ENCODE results near the gene GYS1.
A peak's percentile ranks its signal among the peaks of the same experiment; 100 is the strongest.
"Not testable (repeated sequence)": the region's sequence is repeated elsewhere in the genome, so short reads cannot be mapped to it uniquely, and the experiment has no call there.

Gene GYS1

GRCh38 chr19:48993175-48994034, at the start of gene GYS1, which contains the start of gene RUVBL2:
TSS of gene GYS1 (minus strand) at chr19:48993309. CDS start at chr19:48993112, 197 bp downstream.
TSS of gene RUVBL2 (plus strand) at chr19:48993887. CDS start at chr19:48993912, 25 bp downstream.
- DNase-seq = peak; percentile 99

GRCh38 chr19:49042666-49043065, 49.6 kb upstream of the GYS1 start:
- DNase-seq = not testable (repeated sequence)

GRCh38 chr19:49042177-49042576, 49.1 kb upstream of the GYS1 start:
- no peak for DNase-seq

- DNase-seq = not testable (repeated sequence)
These were observed 46.6 kb upstream of the GYS1 start for GRCh38 chr19:49039736-49040135.

- DNase-seq = not testable (repeated sequence)
These were observed 45.6 kb upstream of the GYS1 start for GRCh38 chr19:49038557-49039276.

GRCh38 chr19:49038111-49038510, 45.0 kb upstream of the GYS1 start:
- DNase-seq = not testable (repeated sequence)

- peak; percentile 30 for DNase-seq
These were observed 43.7 kb upstream of the GYS1 start, which contains the start of gene CGB1 for GRCh38 chr19:49036815-49037214. TSS of gene CGB1 (minus strand) at chr19:49036895. CDS start at chr19:49036711, 184 bp downstream.

- peak; percentile 52 for DNase-seq
These were observed 38.7 kb upstream of the GYS1 start, which contains the start of gene CGB2 for GRCh38 chr19:49031642-49032301. TSS of gene CGB2 (plus strand) at chr19:49031890. CDS start at chr19:49032096, 206 bp downstream.

- DNase-seq = not testable (repeated sequence)
These were observed 37.2 kb upstream of the GYS1 start for GRCh38 chr19:49030323-49030722.

GRCh38 chr19:49029749-49030148, 36.6 kb upstream of the GYS1 start:
- not testable (repeated sequence) for DNase-seq

- DNase-seq = not testable (repeated sequence)
These were observed 35.6 kb upstream of the GYS1 start for GRCh38 chr19:49028686-49029085.

GRCh38 chr19:49025599-49025998, 32.5 kb upstream of the GYS1 start:
- not testable (repeated sequence) for DNase-seq

GRCh38 chr19:49025088-49025487, 32.0 kb upstream of the GYS1 start:
- DNase-seq = not testable (repeated sequence)

- not testable (repeated sequence) for DNase-seq
These were observed 31.1 kb upstream of the GYS1 start, which contains the start of gene CGB3 for GRCh38 chr19:49024233-49024632. TSS of gene CGB3 (minus strand) at chr19:49024333. CDS start at chr19:49023971, 362 bp downstream.

GRCh38 chr19:49022116-49022515, 29.0 kb upstream of the GYS1 start:
- DNase-seq = no peak

GRCh38 chr19:49020931-49021895, 28.1 kb upstream of the GYS1 start:
- DNase-seq = no peak

GRCh38 chr19:49020342-49020741, 27.2 kb upstream of the GYS1 start:
- no peak for DNase-seq

- peak; percentile 60 for DNase-seq
These were observed 26.3 kb upstream of the GYS1 start for GRCh38 chr19:49019242-49019932.

GRCh38 chr19:49018388-49019241, 25.5 kb upstream of the GYS1 start:
- not testable (repeated sequence) for DNase-seq
